PC-3 (cell line): ENCODE data around the gene GFPT2. TPM values are rescaled to one million over a fixed set of nuclear protein-coding genes. Genes with fewer than 3 reads are reported as not detected.

ENCODE experiments used
- ATAC-seq: fragments of 200-7000 bp; cut with Tn5 transposase; 2 replicates; pipeline ENCODE4 v1.9.1; 2020; ENCODE audit warnings: mild to moderate bottlenecking, moderate library complexity
- Bru-seq: library from RNA; stranded (reverse); fragments of 400-500 nt; gene quantifications from one replicate; lab custom pipeline; 2021; lab: Mats Ljungman, UMichigan
- BruChase-seq, 2 experiments: library from RNA; stranded (reverse); fragments of 400-500 nt; gene quantifications; one replicate each; lab custom pipeline; 2021; lab: Mats Ljungman, UMichigan
- BruUV-seq: library from RNA; stranded (reverse); fragments of 400-500 nt; replicated peaks from 2 replicates; lab custom pipeline; 2021; lab: Mats Ljungman, UMichigan
- CTCF ChIA-PET: fragments of 300-600 bp; sonication (Branson Sonifier 250); formaldehyde crosslinking; loops from one replicate; lab custom pipeline; 2022; ENCODE audit warnings: antibody characterized with exemption; lab: Charles Lee
- POLR2A ChIA-PET: fragments of 300-600 bp; sonication (Branson Sonifier 250); formaldehyde crosslinking; loops from one replicate; lab custom pipeline; 2022; ENCODE audit warnings: antibody characterized with exemption; ENCODE audit not compliant: unreplicated experiment; lab: Charles Lee
- DNase-seq: peaks from one replicate; pipeline ENCODE4 v3.0.0-alpha.2; 2015
- H2AFZ ChIP-seq: fragments of 300-600 bp; sonication (generic); 2 replicates; pipeline ENCODE4 v1.6.0; 2016; ENCODE audit warnings: antibody characterized with exemption, low read length
- H3F3A ChIP-seq: fragments of 300-600 bp; sonication (generic); one replicate; pipeline ENCODE4 v1.6.0; 2017; ENCODE audit warnings: antibody characterized with exemption, low read length, control low read depth, mild to moderate bottlenecking; ENCODE audit not compliant: unreplicated experiment
- H3K27ac ChIP-seq: fragments of 300-600 bp; sonication (generic); 2 replicates; pipeline ENCODE4 v1.5.1; 2016; ENCODE audit warnings: mild to moderate bottlenecking, low read length
- H3K27me3 ChIP-seq: fragments of 300-600 bp; sonication (generic); 2 replicates; pipeline ENCODE4 v1.6.1; 2016; ENCODE audit warnings: low read length, mixed read lengths
- H3K36me3 ChIP-seq: fragments of 300-600 bp; sonication (generic); 2 replicates; pipeline ENCODE4 v1.6.1; 2016; ENCODE audit warnings: low read depth, mixed run types, low read length, mixed read lengths
- H3K4me1 ChIP-seq: fragments of 300-600 bp; sonication (generic); 2 replicates; pipeline ENCODE4 v1.5.1; 2016; ENCODE audit warnings: low read length; ENCODE audit not compliant: insufficient read depth
- H3K4me2 ChIP-seq: fragments of 300-600 bp; sonication (generic); 2 replicates; pipeline ENCODE4 v1.6.0; 2016; ENCODE audit warnings: low read length
- H3K4me3 ChIP-seq: fragments of 300-600 bp; sonication (generic); 2 replicates; pipeline ENCODE4 v1.5.1; 2016; ENCODE audit warnings: mild to moderate bottlenecking, low read length, mixed read lengths
- H3K79me2 ChIP-seq: fragments of 300-600 bp; sonication (generic); 2 replicates; pipeline ENCODE4 v1.6.1; 2017; ENCODE audit warnings: low read length, mixed read lengths
- H3K9ac ChIP-seq: fragments of 300-600 bp; sonication (generic); 2 replicates; pipeline ENCODE4 v1.6.0; 2016; ENCODE audit warnings: mild to moderate bottlenecking, low read length
- H3K9me2 ChIP-seq: fragments of 300-600 bp; sonication (generic); replicated peaks from 2 replicates; pipeline ENCODE4 v1.6.1; 2016; ENCODE audit warnings: mixed run types, low read length, mixed read lengths
- H3K9me3 ChIP-seq: fragments of 300-600 bp; sonication (generic); 2 replicates; pipeline ENCODE4 v1.6.1; 2016; ENCODE audit warnings: low read length, mixed read lengths
- H4K20me1 ChIP-seq: fragments of 300-600 bp; sonication (generic); 2 replicates; pipeline ENCODE4 v1.6.1; 2016; ENCODE audit warnings: low read length, mixed read lengths
- CTCF ChIP-seq: fragments of 300-600 bp; sonication (generic); conservative IDR thresholded peaks from 2 replicates; pipeline ENCODE4 v1.5.1; 2017; ENCODE audit warnings: antibody characterized with exemption, low read depth, mild to moderate bottlenecking, low read length
- EZH2 ChIP-seq: fragments of 300-600 bp; sonication (generic); IDR thresholded peaks from one replicate; pipeline ENCODE4 v1.6.1; 2017; ENCODE audit warnings: antibody characterized with exemption, mild to moderate bottlenecking, low read length; ENCODE audit not compliant: unreplicated experiment
- EZH2phosphoT487 ChIP-seq: fragments of 300-600 bp; sonication (generic); IDR thresholded peaks from 2 replicates; pipeline ENCODE4 v1.6.1; 2018; ENCODE audit warnings: mild to moderate bottlenecking, antibody characterized with exemption, low read length, borderline replicate concordance
- intact Hi-C: fragments of 100-400 bp; cut with micrococcal nuclease; formaldehyde crosslinking; loops from 2 replicates; pipeline ENCODE4 v1.9.0; 2023
- long read RNA-seq: library from polyadenylated mRNA; unstranded; transcript quantifications from one replicate; pipeline ENCODE4 v2.0.0, GENCODE V29; 2021; ENCODE audit not compliant: unreplicated experiment
- total RNA-seq: library from RNA; depleted of rRNA; stranded (reverse); fragments of >200 nt; gene quantifications from 2 replicates; pipeline ENCODE4 v1.2.3, GENCODE V29; 2014; rRNA removed

The GFPT2 gene
- total RNA-seq (2.2 and 5.9 TPM in 2 replicates), Bru-seq, nascent RNA (percentile 39 among the genes with signal in this experiment), BruChase-seq, experiment 1, labeled RNA remaining after a 6-hour chase (percentile 46 among the genes with signal in this experiment), BruChase-seq, experiment 2, labeled RNA remaining after a 2-hour chase (percentile 48 among the genes with signal in this experiment)
- long read RNA-seq, transcript GFPT2-201 (19 exons, 3,093 nt) = major isoform, 17 of 40 reads
- long read RNA-seq, partial matches to known transcripts = 12 of 40 reads
- long read RNA-seq, other reads (novel, unspliced or antisense) = 11 of 40 reads

- Histone ChIP-seq H3K9ac (peak within 1 kb of the TSS; percentile 37), H3K4me2 (peak within 1 kb of the TSS; percentile 95), H3K27me3 (no peaks in the 10 kb centered on the region), H3K79me2 (no peaks in the 10 kb centered on the region), H2AFZ (peak within 1 kb of the TSS; percentile 97), H4K20me1 (no peaks in the 10 kb centered on the region), H3K9me3 (no peaks in the 10 kb centered on the region), H3K4me3 (peak within 1 kb of the TSS; percentile 76), H3K4me1 (peaks cover 10% of the 10 kb centered on the region), H3K27ac (no peak within 1 kb of the TSS), H3K9me2 (no peaks in the 10 kb centered on the region), H3F3A (no peaks in the 10 kb centered on the region), H3K36me3 (no peaks in the 10 kb centered on the region)
- TF ChIP-seq EZH2 (no peak), EZH2phosphoT487 (no peak), CTCF (no peak)
- ATAC-seq (peak; percentile 74), DNase-seq (peak; percentile 77)
- ChIA-PET CTCF (interaction anchor here (0.5 to 0.7 kb wide), 4 partner anchors 19 to 75 kb away, joined by 3 to 5 read pairs (median 4); no protein-coding TSS in a partner anchor), POLR2A (no interaction called here)
- intact Hi-C loops = loop anchor here (1.0 kb wide), 1 partner anchor 20 kb away; no protein-coding TSS in a partner anchor
- BruUV-seq = no TSS peak
Observed at GRCh38 chr5:180353048-180353979, at the start of gene GFPT2. TSS of gene GFPT2 (minus strand) at chr5:180353336. CDS start at chr5:180353217, 119 bp downstream.

GRCh38 chr5:180402716-180403115 lies 49.6 kb upstream of the GFPT2 start:
- Histone ChIP-seq H3K9ac (no peak overlapping the region), H3K27me3 (no peaks in the 10 kb centered on the region), H3K4me2 (no peak overlapping the region), H3K27ac (no peak overlapping the region), H3F3A (no peaks in the 10 kb centered on the region), H3K36me3 (no peaks in the 10 kb centered on the region), H4K20me1 (no peaks in the 10 kb centered on the region), H2AFZ (no peak overlapping the region), H3K4me3 (no peak overlapping the region), H3K4me1 (no peaks in the 10 kb centered on the region), H3K79me2 (no peaks in the 10 kb centered on the region), H3K9me3 (no peaks in the 10 kb centered on the region), H3K9me2 (no peaks in the 10 kb centered on the region)
- intact Hi-C loops = no loop called here
- ChIA-PET POLR2A (no interaction called here), CTCF (no interaction called here)
- ATAC-seq (no peak), DNase-seq (no peak)
- TF ChIP-seq EZH2 = no peak
- no peak for TF ChIP-seq CTCF
- TF ChIP-seq EZH2phosphoT487 = no peak
- no TSS peak for BruUV-seq
